ENCODE measurements around the gene GPC5. TPM values are rescaled to one million over a fixed set of nuclear protein-coding genes. Genes with fewer than 3 reads are reported as not detected.
A peak's percentile ranks its signal among the peaks of the same experiment; 100 is the strongest.

GPC5 gene
- polyA plus RNA-seq, 12 donors = 0.23 to 1.4 (median 0.50) TPM; not detected in 2

DNA sequence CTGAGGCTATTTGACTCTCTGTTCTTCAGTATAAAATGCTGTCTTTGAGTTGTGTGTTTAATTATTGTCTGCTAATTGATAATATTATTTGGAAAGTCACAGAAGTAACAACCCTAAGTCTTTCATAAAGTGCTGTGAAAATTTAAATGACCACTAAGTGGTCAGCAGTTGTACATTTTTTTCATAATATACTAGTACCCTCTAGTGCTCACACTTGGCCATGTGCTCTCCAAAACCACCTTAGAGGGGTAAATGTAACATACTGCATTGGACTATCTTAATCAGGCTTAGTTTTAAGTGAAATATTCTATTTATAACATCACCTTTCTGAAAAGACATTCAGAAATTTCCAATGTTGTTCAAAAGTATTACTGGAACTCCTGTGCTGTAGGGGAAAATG is 745.3 kb downstream of the GPC5 start:
- no peak for DNase-seq

DNA sequence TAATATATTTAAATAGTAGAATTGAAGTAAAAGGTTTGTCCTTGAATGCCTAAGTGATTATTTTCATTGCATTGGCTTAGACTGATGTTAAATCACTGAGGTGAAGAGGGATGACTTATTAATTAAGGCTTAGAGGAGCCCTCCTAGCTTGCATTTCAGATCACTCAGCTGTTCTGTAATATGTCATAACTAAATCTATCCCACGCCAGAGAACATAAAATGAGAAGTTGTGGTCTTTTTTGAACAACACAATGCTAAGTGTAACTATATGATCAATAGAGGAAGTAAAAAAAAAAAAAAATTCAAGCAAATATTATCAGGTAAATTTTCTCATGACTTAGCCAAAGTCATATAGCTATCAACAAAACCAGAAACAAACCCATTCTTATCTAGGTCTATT is 752.2 kb downstream of the GPC5 start:
- DNase-seq = no peak

DNA sequence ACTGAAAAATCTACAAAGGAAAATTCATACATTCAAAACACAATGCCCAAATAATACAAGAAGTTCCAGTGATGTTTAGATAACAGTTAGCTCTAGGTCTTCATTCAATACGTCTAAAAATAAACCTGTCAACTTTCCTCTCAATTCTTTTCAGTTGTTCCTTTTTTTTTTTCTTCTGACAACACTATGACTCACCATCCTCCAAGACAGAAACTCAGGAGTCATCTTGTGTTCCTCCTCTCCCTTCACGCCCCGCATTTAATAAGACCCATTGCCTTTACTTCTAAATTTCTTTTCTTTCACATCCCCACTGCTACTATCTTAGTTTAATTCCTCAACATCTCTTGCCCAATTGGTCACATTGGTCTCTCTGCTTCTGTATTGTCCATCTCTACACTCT is 759.9 kb downstream of the GPC5 start:
- DNase-seq = no peak

DNA sequence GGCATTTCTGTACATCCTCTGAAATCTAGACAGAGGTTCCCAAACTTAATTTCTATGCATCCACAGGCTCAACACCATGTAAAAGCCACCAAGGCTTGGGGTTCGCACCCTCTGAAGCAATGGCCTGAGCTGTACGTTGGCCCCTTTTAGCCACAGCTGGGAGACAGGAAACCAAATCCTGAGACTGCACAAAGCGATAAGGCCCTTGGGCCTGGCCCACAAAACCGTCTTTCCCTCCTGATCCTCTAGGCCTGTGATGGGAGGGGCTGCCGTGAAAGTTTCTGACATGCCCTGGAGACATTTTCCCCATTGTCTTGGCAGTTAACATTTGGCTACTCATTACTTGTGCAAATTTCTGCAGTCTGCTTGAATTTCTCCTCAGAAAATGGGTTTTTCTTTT is 766.4 kb downstream of the GPC5 start:
- DNase-seq = no peak

DNA sequence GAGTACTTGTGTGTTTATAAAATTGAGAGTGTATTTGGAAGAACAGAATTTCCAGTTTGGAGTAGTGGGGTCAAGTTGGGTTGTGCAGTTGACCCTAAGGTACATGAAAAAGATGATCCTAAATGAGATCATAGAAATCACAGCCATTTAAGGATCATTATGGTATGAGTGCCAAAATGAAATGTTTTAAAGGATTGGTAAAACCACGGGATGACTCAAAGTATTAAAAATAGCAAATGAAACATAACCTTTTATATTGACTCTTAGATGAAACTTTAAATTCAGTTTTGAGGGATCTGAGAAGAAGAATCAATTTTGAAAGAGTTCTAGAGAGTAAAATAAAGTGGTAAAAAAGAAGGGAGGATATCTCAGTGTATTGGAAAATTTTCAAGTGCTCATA is 773.8 kb downstream of the GPC5 start:
- DNase-seq = no peak

DNA sequence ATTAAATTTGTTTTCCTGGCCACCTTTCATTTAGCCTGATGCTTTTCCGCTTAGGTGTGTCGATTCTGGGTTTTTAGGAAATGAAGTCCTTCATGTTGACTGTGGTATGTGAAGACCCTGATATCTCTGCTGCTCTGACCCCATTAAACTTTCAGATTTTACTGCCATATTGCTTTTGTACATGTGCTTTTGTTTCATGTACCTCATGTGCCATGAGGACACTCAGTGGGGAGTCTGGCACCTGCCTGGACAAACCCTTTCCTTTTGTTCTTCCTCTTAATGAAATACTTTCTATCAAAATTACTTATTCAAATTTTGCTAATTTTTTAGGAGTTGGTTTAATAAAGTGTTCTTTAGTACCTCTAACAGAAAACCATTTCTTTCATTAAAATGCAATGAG is 774.8 kb downstream of the GPC5 start:
- DNase-seq = no peak

DNA sequence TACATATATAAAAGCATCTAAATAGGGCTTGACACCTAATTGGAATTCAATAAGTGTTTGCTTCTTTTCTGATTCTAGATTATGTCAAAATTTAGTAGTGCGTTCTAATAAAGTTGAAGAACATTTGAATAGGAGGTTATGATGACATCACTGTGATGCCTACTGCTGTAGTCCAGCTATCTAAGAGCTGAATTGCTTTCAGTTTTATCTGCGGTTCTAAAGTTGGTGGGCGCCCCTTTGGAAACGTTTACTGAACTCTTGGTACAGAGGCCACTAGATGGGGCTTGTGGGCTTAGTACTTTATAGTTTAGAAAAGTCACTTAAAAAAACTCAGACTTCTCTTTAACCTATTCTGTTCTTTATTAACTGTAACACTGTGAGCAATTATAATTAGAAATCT is 776.9 kb downstream of the GPC5 start:
- DNase-seq = peak; percentile 32

DNA sequence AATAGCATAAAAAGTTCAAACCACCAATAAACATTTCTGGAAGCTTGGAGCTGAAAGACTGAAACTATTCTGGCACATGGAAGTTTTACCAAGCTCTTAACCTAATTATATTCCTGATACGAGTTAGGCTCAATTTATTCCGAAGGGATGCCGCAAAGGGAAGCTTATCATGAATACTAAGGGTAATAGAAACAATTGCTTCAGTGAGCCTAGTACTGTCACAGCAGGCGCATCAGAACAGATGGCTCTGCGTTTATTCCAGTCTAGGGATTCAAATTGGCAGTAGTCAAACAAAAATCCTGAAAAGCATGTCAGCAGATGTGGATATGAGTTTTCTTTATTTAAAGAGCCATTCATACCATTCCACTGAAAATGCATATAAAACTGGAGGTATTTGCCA is 779.5 kb downstream of the GPC5 start:
- peak; percentile 38 for DNase-seq

DNA sequence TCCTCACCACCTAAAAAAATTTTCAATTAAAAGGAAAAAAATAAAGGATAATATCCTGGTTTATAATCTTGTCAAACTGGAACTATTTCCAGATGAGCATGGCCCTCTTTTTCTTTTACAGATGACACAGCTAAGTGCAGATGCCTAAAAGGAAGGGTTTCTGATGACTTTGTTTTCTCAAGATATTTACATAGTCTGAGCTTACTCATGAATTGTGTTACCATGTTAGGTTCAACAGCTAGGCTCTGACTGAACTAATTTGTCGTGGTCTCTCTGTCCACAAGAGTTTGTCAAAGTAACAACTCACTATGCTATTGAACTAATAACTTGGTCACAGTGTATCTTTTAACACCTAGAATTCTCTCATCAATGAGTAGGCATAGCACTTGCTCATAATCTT is 780.8 kb downstream of the GPC5 start:
- DNase-seq = no peak

DNA sequence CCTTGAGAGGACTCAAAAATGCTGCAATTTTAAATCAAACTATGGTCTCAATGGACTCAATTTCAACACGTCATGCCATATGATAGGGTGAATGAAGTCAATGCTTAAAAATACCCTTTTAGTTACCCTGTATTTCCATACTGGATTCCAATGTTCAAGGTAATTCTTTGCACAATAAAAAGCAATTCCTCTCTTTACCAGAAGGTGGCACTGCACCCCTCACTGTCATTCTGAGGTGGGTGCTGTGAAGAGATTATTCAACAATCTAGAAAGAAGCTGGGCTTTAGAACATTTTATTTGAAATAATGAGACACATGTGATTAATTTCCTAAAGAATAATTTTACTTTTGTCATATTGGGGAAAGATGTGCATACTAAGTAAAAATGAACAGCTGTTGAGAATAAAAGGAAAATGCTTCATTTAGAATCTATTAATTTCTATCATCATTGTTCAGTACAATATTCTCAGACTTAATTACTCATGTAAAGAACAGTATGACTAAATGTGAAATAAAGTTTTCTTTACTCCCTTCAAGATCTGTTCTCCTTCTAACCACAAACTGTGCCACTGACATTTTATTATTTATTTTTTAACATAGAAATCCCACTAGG is 789.1 kb downstream of the GPC5 start:
- DNase-seq = peak; percentile 56

DNA sequence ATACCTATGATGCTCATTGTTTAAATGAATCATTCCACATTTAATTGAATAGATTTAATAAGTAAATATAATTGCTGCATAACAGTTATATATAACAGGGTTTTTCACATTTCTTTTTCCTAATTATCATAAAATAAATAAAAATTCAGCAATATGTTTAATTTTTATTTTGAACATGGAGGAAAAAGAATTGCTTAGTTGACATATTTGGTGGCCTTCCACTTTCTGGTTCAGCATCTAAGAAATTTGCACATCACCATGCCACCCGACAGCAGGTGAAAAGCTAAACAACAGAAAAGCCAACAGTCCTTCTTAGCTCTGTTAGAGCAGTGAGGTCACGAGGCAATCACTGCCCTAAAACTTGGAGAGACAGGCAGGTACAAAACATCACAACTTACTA is 790.2 kb downstream of the GPC5 start:
- no peak for DNase-seq

DNA sequence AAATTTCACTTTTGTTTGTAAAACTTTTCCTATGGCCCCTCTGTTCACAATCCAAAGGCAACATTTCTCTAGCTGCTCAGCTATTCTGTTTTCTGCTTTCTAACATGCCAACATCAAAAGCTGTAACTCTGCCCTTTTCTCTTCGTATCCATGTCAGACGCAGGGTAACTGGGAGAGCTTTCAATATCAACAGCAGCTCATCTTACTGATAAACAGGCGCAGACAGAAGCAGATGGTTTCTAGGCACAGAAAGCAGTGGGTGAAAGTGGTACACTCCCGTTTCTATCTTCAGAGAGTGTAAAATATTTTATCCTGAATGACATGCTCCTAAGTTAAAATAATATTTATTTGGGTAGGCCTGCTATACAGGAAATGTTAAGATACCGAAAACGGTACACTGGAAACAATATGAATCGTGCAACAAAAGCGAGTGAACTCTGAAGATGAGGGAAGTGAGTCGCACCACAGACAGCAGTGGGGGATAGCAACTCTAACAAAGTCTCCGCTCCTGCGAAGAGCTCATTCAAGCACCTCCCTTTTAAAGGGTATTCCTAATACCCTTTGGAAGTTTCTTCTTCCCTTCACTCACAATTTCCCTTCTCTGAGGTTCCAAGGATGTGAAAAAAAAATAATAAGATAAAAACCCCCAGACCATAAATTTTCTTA is 798.3 kb downstream of the GPC5 start:
- DNase-seq = no peak

DNA sequence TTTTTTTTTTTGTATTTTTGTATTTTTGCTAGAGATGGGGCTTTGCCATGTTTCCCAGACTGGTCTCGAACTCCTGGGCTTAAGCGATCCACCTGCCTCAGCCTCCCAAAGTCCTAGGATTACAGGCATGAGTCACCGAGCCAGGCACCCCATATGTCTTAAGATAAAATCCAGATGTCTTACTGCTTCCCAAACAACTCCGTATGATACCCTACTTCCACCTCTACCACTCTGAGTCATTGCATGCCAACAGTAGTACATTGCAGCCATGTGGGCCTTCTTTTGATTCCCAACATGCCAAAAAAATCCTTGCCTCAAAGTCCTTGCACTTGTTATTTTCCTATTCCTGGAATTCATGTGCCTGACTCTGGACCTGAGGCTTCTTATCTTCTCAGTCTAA is 799.2 kb downstream of the GPC5 start:
- DNase-seq = no peak

DNA sequence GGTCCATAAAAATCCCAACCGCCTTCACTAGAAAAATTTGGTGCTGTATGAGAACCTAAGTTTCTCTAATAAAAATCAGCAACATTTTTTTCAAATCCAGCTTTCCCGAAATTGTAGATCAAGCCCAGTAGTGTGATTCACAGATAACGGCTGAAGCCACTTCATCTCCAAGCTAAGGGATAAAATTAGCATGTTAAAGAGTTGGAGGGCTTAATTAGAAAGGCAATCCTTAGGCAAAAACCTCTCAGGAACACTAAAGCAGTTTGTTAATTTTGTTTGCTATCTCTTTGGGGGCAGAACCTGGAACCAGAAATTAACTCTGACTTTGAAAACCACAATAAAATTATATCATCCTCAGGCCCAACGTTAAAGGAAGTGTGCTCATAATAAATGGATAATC is 820.2 kb downstream of the GPC5 start:
- DNase-seq = no peak

DNA sequence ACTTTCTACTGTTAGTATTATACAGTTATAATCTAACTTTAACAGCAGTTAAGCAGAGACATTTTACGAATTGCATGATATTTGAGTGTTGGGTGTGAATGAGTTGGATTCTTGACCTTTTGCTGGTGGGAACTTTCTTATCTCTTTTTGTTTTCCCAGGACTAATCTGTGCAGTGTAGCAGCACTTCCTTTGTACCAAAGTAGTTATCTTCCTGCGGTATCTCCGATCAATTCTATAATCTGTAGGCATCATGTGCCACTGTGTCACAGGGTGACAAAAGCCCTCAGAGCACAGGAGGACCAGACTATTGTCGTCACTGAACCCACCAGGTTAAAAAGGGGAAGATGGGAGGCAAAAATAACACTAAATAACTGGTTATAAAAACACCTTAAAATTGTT is 823.5 kb downstream of the GPC5 start:
- DNase-seq = no peak

DNA sequence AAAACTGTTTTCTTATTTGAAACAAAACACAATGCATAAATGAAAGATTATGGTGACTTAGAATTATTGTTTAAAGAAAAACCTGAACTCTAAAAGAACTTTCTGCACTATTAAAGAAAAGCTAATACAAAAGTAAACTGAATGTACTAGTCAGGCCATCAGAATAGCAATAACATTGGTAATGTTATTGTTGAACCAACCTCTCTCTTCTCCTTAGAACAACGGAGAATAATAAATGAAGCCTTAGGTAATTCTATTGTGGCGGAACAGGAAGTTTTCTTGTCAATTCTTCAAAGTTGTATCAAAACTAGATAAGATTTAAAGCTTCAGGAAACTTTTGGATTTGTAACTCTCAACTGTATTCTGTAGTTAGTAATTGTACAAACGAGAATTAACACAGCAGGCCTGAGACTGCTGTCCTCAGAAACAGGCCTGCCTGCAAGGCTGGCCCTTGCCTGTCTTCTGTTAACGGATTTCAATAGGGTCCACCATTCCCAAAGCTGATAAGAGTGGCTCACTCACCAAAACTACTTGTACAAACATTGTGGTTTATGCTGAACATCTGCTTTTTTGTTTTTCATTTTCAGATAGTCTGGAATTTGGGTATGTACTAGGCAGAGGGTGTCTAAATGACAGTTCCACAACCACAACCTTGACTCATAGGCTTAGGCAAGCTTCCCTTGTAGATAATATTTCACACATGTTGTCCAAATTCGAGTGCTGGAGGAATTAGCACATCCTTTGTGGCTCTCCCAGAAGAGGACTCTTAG is 825.8 kb downstream of the GPC5 start:
- DNase-seq = no peak

DNA sequence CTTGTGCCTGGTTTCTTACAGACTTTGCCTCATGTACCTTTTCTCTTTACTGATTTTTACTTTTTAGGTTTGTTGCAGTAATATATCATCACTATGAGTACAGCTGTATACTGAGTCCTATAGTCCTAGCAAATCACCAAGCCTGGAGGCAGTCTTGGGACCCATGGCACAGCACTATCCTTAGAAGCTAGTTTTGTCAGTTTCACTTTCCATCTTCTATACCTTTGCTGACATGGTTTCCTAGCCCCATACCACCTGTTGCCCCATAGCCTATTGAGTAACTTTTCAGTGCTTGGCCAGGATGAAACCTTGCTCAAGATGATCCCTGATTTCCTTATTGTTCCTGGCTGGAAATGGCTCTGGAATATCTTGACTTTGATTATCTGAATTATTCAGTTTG is 826.4 kb downstream of the GPC5 start:
- DNase-seq = no peak

DNA sequence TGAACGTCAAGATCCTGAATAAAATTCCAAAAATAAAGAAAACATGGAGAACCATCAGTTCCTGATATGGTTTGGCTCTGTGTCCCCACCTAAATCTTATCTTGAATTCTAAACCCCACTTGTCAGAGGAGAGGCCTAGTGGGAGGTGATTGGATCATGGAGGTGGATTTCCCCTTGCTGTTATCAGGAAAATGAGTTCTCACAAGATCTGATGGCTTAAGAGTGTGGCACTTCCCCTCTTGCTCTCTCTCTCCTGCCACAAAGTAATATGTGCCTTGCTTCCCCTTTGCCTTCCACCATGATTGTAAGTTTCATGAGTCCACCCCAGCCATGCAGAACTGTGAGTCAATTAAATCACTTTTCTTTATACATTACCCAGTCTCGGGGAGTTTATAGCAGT is 827.4 kb downstream of the GPC5 start:
- DNase-seq = no peak

DNA sequence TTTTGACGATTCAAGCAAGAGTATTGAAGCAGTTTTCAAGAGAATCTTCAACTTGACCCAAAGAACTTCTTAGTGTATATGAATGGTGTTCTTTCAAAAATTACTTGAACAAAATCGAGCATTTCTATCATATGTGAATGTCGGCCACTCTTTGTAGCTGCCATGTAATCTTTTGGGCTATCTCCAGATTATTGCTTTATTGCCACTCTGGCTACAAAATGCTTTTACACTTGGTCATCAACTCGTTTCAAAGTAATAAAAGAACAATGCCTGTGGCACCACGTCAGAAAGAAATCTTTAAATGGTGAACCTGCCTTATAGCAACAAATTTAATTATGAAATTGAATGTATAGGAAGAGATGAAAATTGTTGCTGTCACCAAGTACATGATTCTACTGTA is 834.5 kb downstream of the GPC5 start:
- no peak for DNase-seq

DNA sequence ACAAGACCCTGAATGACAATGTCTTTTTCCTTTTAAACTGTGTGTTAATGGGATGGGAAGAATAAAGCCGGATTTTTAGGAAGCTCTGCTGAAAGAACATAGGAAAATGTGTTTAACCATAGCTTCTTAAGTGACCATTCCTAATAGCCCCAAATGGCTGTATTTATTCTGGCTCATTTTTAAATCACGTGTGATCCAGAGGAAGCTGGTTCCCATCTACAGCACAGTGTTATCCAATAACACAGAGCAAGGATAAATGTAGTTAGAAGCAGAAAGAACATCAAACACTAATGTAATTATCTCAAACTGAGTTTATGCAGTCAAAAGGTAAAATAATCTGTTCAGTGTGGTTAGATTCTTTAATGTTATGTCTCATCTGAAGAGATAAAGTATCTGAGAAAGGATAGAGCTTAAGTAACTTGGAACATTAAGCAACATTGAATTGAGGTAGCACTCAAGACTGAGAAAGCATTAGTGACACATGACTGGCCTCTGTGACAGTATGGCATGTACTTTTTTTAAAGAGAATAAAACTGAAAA is 853.3 kb downstream of the GPC5 start:
- DNase-seq = no peak

DNA sequence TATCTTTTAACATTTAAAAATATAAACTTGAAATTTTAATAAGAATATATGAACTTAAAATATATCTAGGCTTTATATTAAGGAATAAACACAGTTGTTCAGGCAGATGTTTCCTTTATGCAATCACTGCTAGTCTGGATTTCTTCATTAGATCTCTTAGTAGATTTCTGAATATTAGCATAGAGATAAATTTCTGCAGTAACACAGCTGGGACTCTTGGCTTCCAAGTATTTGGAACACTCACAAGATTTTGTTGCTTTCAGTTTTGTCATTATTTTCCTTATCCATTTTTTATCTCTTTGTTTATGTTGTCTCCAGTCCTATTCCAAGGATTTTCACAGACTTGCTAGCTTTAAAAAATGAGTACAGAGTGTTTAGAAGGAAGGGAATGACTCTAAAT is 857.1 kb downstream of the GPC5 start:
- DNase-seq = peak; percentile 57

DNA sequence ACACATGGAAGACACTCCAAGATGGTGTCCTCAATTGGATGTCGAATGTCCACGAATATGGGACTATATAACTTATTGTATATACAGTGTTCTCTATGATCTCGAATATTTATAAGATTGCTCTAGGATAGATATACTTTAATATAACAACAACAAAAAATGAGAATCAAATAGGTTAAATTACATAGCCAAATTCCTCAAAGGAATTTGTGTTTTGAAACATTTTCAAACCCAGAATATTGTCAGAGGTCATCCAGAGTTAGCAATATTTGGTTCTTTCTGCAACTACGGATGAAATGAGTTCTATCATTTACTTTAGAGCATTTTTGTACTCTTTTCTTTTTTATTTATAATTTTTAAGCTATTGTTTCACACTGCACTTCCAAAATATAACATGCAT is 857.8 kb downstream of the GPC5 start:
- peak; percentile 16 for DNase-seq

DNA sequence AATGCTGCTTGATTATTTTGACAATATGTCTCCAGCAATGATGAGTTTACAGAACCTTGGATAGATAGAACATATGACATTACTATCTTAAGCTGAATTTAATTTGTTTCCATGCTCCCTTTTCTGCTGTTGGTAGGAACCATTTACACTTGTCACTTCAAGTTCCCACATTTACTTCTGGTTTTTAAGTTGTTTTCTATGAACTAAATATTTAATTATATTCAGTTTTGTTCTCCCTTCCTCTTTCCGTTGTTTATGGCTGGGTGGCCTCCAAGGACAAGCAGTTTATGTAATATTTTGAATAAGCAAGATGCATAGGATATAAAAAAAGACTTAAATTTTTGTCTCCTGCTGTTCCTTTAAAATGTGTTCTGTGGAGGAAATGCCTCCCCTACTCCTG is 860.6 kb downstream of the GPC5 start:
- no peak for DNase-seq

Data from muscle of arm (tissue), 12 donors.